Tibial nerve (tissue), 4 donors: ENCODE data around the gene IGSF8.

Experiments used
- CTCF ChIP-seq, 5 experiments: fragments of 200-600 bp in 3 of 5; fragments of 450-650 bp in 2 of 5; sonication (generic) in 3 of 5; IDR thresholded peaks; one replicate each; pipeline ENCODE4 v1.5.1; 2016 to 2019; ENCODE audit warnings: antibody characterized with exemption in 5 of 5, mild to moderate bottlenecking in 3 of 5, moderate library complexity in 2 of 5
- EP300 ChIP-seq, 2 donors: sonication (generic); formaldehyde crosslinking; IDR thresholded peaks; one replicate each; pipeline ENCODE4 v1.6.1; 2017; ENCODE audit warnings: antibody characterized with exemption in 2 of 2, mild to moderate bottlenecking in 1 of 2
- POLR2A ChIP-seq, 2 donors: fragments of 450-650 bp; IDR thresholded peaks; one replicate each; pipeline ENCODE4 v1.6.1; 2017; ENCODE audit warnings: antibody characterized with exemption in 2 of 2, mild to moderate bottlenecking in 2 of 2, moderate library complexity in 2 of 2

GRCh38 chr1:160109686-160110085 lies 11.3 kb upstream of the IGSF8 start:
- no peak for TF ChIP-seq POLR2A (IDR thresholded peaks at IDR 0.05)
- no peak for TF ChIP-seq CTCF (IDR thresholded peaks at IDR 0.05)
- no peak for TF ChIP-seq EP300 (IDR thresholded peaks at IDR 0.05)
